ENCODE results near the gene FNIP2. TPM values are rescaled to one million over a fixed set of nuclear protein-coding genes. Genes with fewer than 3 reads are reported as not detected.

FNIP2 gene
- total and polyA plus RNA-seq, 10 of the 15 experiments (the other 5 are each of a cell fraction or from before 2014, with no cell fraction given): 0.03 to 0.38 (median 0.15) TPM

DNA sequence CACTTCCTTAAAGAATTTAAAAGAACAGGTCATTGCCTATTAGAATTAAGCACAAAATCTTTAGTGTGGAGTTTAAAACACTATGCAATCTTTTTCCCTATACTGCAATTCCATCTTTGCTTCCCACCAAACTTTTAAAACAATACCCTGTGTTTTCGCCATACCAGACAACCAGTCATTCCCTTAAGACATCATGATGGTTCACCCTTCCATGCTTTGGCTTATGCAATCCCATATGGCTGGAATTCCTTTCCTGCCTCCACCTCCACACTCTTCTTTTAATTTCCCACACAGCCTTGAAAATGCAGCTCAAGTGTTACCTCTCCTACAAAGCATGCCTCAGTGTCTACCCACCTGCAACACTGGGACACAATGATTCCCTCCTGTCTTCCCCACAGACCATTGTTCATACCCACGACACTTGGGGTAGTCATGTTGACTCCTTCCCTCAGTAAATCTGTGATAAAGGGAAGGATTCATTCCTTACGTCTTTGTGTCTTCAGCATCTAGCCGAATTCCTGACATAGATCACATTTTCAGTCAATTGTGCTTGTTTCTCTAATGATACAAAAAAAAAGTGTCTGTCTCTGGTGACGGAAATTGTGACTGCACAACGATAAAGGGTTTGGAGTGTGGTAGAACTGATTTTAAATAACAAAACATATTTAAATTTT, 166.3 kb downstream of the FNIP2 start:
- no TSS peak for BruUV-seq (replicated peaks)
- DNase-seq (ENCODE audit: low read depth, low spot score): no peak
- TF ChIP-seq, protein P1, sequence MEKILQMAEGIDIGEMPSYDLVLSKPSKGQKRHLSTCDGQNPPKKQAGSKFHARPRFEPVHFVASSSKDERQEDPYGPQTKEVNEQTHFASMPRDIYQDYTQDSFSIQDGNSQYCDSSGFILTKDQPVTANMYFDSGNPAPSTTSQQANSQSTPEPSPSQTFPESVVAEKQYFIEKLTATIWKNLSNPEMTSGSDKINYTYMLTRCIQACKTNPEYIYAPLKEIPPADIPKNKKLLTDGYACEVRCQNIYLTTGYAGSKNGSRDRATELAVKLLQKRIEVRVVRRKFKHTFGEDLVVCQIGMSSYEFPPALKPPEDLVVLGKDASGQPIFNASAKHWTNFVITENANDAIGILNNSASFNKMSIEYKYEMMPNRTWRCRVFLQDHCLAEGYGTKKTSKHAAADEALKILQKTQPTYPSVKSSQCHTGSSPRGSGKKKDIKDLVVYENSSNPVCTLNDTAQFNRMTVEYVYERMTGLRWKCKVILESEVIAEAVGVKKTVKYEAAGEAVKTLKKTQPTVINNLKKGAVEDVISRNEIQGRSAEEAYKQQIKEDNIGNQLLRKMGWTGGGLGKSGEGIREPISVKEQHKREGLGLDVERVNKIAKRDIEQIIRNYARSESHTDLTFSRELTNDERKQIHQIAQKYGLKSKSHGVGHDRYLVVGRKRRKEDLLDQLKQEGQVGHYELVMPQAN (conservative IDR thresholded peaks at IDR 0.05): no peak
- TF ChIP-seq ZNF24 (IDR thresholded peaks at IDR 0.05): no peak
- POLR2A ChIA-PET: no interaction called here
- Histone ChIP-seq H4K20me1 (ENCODE audit: control insufficient read depth, insufficient read depth) (no peaks in the 10 kb centered on the region), H3K9me3 (replicated peaks; ENCODE audit: control insufficient read depth, insufficient read depth, low read length) (no peaks in the 10 kb centered on the region), H3K27ac (ENCODE audit: control insufficient read depth, insufficient read depth) (no peak overlapping the region), H3K4me1 (ENCODE audit: control insufficient read depth, insufficient read depth, low read length) (no peaks in the 10 kb centered on the region), H3K9ac (ENCODE audit: control insufficient read depth, insufficient read depth, low read length) (no peak overlapping the region), H3K4me2 (ENCODE audit: control insufficient read depth, insufficient read depth) (no peak overlapping the region), H3K4me3 (no peak overlapping the region), H3K36me3 (ENCODE audit: control insufficient read depth in 2 of 2, insufficient read depth in 2 of 2, low read length in 1 of 2) (no peaks in the 10 kb centered on the region), H2AFZ (ENCODE audit: control insufficient read depth, low read depth, low read length) (no peak overlapping the region), H3K79me2 (ENCODE audit: control insufficient read depth, insufficient read depth, low read length) (no peaks in the 10 kb centered on the region), H3K27me3 (replicated peaks in 1 of 2; ENCODE audit: control insufficient read depth in 2 of 2, insufficient read depth in 2 of 2, low read length in 1 of 2) (no peaks in the 10 kb centered on the region)
- in situ Hi-C loops (cut with MboI) (no loop called here), intact Hi-C loops (cut with micrococcal nuclease; ENCODE audit: unreplicated experiment) (no loop called here)
- 57% methylated on average over 6 of the region's 6 CpGs for WGBS (ENCODE audit: insufficient coverage, insufficient replicate concordance, low lambda C conversion rate, missing lambda C conversion rate)
- SMC1A ChIA-PET (ENCODE audit: uncharacterized antibody, unreplicated experiment): interaction anchor here (0.6 kb wide), 1 partner anchor 117 kb away, joined by 4 read pairs; no protein-coding TSS in a partner anchor
- CTCF ChIA-PET: interaction anchor here (1.0 kb wide), 1 partner anchor 85 kb away, joined by 3 read pairs; no protein-coding TSS in a partner anchor
- no peak for FAIRE-seq
- RAD21 ChIA-PET (ENCODE audit: unreplicated experiment): no interaction called here
- no peak for ATAC-seq

DNA sequence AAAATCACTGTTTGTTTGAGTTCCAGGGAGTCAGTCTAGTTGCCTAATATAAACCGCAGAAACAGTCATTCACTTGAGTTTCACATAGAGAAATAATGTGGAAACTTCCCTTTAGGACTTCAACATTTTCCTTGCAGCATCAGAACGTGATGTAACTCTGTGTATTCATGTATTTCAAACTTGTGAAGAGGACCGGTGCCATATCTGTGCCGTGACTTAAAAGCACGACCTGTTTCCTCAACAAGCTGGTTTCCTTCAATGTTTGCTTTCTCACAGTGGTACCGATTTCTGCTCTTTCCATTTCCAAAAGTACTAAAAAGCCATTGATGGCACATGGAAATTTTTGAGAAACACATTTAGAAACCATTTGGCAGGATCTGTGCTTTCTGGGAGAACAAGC, 167.4 kb downstream of the FNIP2 start:
- in situ Hi-C loops (cut with MboI) (no loop called here), intact Hi-C loops (cut with micrococcal nuclease; ENCODE audit: unreplicated experiment) (no loop called here)
- no peaks in the 10 kb centered on the region for H3K79me2 ChIP-seq (ENCODE audit: control insufficient read depth, insufficient read depth, low read length)
- CTCF ChIA-PET: no interaction called here
- ATAC-seq (no peak), FAIRE-seq (peak; percentile 35), DNase-seq (ENCODE audit: low read depth, low spot score) (no peak)
- H3K4me2 ChIP-seq (ENCODE audit: control insufficient read depth, insufficient read depth): no peak overlapping the region
- BruUV-seq (replicated peaks): no TSS peak
- H3K9ac ChIP-seq (ENCODE audit: control insufficient read depth, insufficient read depth, low read length): no peak overlapping the region
- POLR2A ChIA-PET: no interaction called here
- SMC1A ChIA-PET (ENCODE audit: uncharacterized antibody, unreplicated experiment): no interaction called here
- H2AFZ ChIP-seq (ENCODE audit: control insufficient read depth, low read depth, low read length): no peak overlapping the region
- H3K9me3 ChIP-seq (replicated peaks; ENCODE audit: control insufficient read depth, insufficient read depth, low read length): no peaks in the 10 kb centered on the region
- RAD21 ChIA-PET (ENCODE audit: unreplicated experiment): no interaction called here
- H3K4me1 ChIP-seq (ENCODE audit: control insufficient read depth, insufficient read depth, low read length): no peaks in the 10 kb centered on the region
- no peaks in the 10 kb centered on the region for H3K27me3 ChIP-seq (replicated peaks in 1 of 2; ENCODE audit: control insufficient read depth in 2 of 2, insufficient read depth in 2 of 2, low read length in 1 of 2)
- WGBS (ENCODE audit: insufficient coverage, insufficient replicate concordance, low lambda C conversion rate, missing lambda C conversion rate): 75% methylated on average over 6 of the region's 6 CpGs
- no peaks in the 10 kb centered on the region for H3K36me3 ChIP-seq (ENCODE audit: control insufficient read depth in 2 of 2, insufficient read depth in 2 of 2, low read length in 1 of 2)
- no peak overlapping the region for H3K4me3 ChIP-seq
- no peaks in the 10 kb centered on the region for H4K20me1 ChIP-seq (ENCODE audit: control insufficient read depth, insufficient read depth)
- no peak overlapping the region for H3K27ac ChIP-seq (ENCODE audit: control insufficient read depth, insufficient read depth)
- TF ChIP-seq, protein P2, sequence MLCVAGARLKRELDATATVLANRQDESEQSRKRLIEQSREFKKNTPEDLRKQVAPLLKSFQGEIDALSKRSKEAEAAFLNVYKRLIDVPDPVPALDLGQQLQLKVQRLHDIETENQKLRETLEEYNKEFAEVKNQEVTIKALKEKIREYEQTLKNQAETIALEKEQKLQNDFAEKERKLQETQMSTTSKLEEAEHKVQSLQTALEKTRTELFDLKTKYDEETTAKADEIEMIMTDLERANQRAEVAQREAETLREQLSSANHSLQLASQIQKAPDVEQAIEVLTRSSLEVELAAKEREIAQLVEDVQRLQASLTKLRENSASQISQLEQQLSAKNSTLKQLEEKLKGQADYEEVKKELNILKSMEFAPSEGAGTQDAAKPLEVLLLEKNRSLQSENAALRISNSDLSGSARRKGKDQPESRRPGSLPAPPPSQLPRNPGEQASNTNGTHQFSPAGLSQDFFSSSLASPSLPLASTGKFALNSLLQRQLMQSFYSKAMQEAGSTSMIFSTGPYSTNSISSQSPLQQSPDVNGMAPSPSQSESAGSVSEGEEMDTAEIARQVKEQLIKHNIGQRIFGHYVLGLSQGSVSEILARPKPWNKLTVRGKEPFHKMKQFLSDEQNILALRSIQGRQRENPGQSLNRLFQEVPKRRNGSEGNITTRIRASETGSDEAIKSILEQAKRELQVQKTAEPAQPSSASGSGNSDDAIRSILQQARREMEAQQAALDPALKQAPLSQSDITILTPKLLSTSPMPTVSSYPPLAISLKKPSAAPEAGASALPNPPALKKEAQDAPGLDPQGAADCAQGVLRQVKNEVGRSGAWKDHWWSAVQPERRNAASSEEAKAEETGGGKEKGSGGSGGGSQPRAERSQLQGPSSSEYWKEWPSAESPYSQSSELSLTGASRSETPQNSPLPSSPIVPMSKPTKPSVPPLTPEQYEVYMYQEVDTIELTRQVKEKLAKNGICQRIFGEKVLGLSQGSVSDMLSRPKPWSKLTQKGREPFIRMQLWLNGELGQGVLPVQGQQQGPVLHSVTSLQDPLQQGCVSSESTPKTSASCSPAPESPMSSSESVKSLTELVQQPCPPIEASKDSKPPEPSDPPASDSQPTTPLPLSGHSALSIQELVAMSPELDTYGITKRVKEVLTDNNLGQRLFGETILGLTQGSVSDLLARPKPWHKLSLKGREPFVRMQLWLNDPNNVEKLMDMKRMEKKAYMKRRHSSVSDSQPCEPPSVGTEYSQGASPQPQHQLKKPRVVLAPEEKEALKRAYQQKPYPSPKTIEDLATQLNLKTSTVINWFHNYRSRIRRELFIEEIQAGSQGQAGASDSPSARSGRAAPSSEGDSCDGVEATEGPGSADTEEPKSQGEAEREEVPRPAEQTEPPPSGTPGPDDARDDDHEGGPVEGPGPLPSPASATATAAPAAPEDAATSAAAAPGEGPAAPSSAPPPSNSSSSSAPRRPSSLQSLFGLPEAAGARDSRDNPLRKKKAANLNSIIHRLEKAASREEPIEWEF (IDR thresholded peaks at IDR 0.05; ENCODE audit: insufficient replicate concordance, low read depth, low read length): no peak
- TF ChIP-seq, protein P3, sequence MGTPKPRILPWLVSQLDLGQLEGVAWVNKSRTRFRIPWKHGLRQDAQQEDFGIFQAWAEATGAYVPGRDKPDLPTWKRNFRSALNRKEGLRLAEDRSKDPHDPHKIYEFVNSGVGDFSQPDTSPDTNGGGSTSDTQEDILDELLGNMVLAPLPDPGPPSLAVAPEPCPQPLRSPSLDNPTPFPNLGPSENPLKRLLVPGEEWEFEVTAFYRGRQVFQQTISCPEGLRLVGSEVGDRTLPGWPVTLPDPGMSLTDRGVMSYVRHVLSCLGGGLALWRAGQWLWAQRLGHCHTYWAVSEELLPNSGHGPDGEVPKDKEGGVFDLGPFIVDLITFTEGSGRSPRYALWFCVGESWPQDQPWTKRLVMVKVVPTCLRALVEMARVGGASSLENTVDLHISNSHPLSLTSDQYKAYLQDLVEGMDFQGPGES (IDR thresholded peaks at IDR 0.05): no peak
- TF ChIP-seq, protein P4, sequence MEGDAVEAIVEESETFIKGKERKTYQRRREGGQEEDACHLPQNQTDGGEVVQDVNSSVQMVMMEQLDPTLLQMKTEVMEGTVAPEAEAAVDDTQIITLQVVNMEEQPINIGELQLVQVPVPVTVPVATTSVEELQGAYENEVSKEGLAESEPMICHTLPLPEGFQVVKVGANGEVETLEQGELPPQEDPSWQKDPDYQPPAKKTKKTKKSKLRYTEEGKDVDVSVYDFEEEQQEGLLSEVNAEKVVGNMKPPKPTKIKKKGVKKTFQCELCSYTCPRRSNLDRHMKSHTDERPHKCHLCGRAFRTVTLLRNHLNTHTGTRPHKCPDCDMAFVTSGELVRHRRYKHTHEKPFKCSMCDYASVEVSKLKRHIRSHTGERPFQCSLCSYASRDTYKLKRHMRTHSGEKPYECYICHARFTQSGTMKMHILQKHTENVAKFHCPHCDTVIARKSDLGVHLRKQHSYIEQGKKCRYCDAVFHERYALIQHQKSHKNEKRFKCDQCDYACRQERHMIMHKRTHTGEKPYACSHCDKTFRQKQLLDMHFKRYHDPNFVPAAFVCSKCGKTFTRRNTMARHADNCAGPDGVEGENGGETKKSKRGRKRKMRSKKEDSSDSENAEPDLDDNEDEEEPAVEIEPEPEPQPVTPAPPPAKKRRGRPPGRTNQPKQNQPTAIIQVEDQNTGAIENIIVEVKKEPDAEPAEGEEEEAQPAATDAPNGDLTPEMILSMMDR (IDR thresholded peaks at IDR 0.05 in 2 of 3, conservative IDR thresholded peaks at IDR 0.05 in 1 of 3; ENCODE audit: control insufficient read depth in 2 of 3, extremely low read depth in 1 of 3, insufficient read depth in 1 of 3, low read depth in 3 of 3, low read length in 3 of 3): no peak

All from GM12878 (cell line).